Nephron progenitor cell (in vitro differentiated cells): Measurements from ENCODE around the gene PDCD11.

Experiments used
- DNase-seq: peaks from one replicate; pipeline ENCODE4 v3.0.0; 2021
- H3K27ac Mint-ChIP-seq: 2 replicates; pipeline ENCODE4 v1.8.0; 2021; ENCODE audit warnings: mild to moderate bottlenecking, moderate library complexity, mixed read lengths
- H3K27me3 Mint-ChIP-seq: 2 replicates; pipeline ENCODE4 v1.8.0; 2021; ENCODE audit warnings: mild to moderate bottlenecking, low read depth, mixed read lengths; ENCODE audit not compliant: poor library complexity
- H3K36me3 Mint-ChIP-seq: 2 replicates; pipeline ENCODE4 v1.8.0; 2021; ENCODE audit warnings: low read depth, mixed read lengths
- H3K4me1 Mint-ChIP-seq: 2 replicates; pipeline ENCODE4 v1.8.0; 2021; ENCODE audit warnings: mixed read lengths
- H3K4me3 Mint-ChIP-seq: 2 replicates; pipeline ENCODE4 v1.8.0; 2021; ENCODE audit warnings: mild to moderate bottlenecking, moderate library complexity, mixed read lengths
- H3K9me3 Mint-ChIP-seq: 2 replicates; pipeline ENCODE4 v1.8.0; 2021; ENCODE audit warnings: mild to moderate bottlenecking, moderate library complexity, mixed read lengths
- CTCF ChIP-seq: fragments of 200-600 bp; sonication (generic); IDR thresholded peaks from 2 replicates; pipeline ENCODE4 v1.5.0; 2021; ENCODE audit warnings: antibody characterized with exemption

Gene PDCD11

GRCh38 chr10:103457896-103458583 is 61.6 kb downstream of the PDCD11 start:
- Mint-ChIP-seq H3K27me3 (peaks cover 13% of the 10 kb centered on the region), H3K27ac (no peak overlapping the region), H3K4me3 (no peak overlapping the region), H3K36me3 (no peaks in the 10 kb centered on the region), H3K4me1 (peaks cover 32% of the 10 kb centered on the region), H3K9me3 (no peaks in the 10 kb centered on the region)
- DNase-seq: no peak
- TF ChIP-seq CTCF: no peak

DNA sequence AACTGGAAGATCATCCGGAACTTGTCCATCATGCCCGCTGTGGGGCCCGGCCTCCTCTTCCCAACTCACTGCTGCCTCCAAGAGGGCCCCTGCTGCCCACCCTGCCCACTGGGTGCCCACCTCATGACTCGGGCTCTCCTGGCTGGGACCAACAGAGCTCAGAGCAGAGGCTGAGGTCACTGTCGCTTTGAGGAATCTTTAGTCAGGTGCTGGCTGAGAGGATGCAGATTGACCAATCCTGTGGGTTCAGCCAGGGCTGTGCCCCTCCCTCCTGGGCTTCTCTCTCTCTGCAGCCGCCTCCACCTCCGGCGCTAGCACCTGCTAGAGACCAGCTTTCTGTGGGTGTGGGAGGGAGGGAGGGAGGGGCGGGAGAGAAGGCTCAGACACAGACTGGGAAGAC is 62.3 kb downstream of the PDCD11 start, which contains the start of gene CALHM1:
Gene CALHM1, minus strand, starts transcription at position 181 of the 400 bp plus-strand sequence. Its CDS starts 149 bp downstream, at position 32.
- Mint-ChIP-seq H3K9me3 (no peaks in the 10 kb centered on the region), H3K36me3 (no peaks in the 10 kb centered on the region), H3K4me3 (peak within 1 kb of the TSS; percentile 19), H3K27me3 (peaks cover 12% of the 10 kb centered on the region), H3K27ac (no peak within 1 kb of the TSS), H3K4me1 (peaks cover 25% of the 10 kb centered on the region)
- TF ChIP-seq CTCF: no peak
- peak; percentile 33 for DNase-seq

GRCh38 chr10:103459615-103460014 is 63.2 kb downstream of the PDCD11 start:
- Mint-ChIP-seq H3K9me3 (no peaks in the 10 kb centered on the region), H3K4me3 (peak overlapping the region; percentile 19), H3K36me3 (no peaks in the 10 kb centered on the region), H3K4me1 (peaks cover 23% of the 10 kb centered on the region), H3K27ac (no peak overlapping the region), H3K27me3 (peaks cover 8% of the 10 kb centered on the region)
- peak; percentile 39 for DNase-seq
- no peak for TF ChIP-seq CTCF

- no peak for TF ChIP-seq CTCF
- no peak for DNase-seq
- Mint-ChIP-seq H3K4me1 (peaks cover 29% of the 10 kb centered on the region), H3K4me3 (no peak overlapping the region), H3K36me3 (no peaks in the 10 kb centered on the region), H3K27ac (no peak overlapping the region), H3K27me3 (peaks cover 14% of the 10 kb centered on the region), H3K9me3 (no peaks in the 10 kb centered on the region)
These were observed 67.1 kb downstream of the PDCD11 start for GRCh38 chr10:103463499-103463898.

- TF ChIP-seq CTCF: no peak
- Mint-ChIP-seq H3K4me1 (peaks cover 13% of the 10 kb centered on the region), H3K27me3 (peaks cover 14% of the 10 kb centered on the region), H3K27ac (no peak overlapping the region), H3K36me3 (no peaks in the 10 kb centered on the region), H3K4me3 (no peak overlapping the region), H3K9me3 (no peaks in the 10 kb centered on the region)
- DNase-seq: no peak
These were observed 69.2 kb downstream of the PDCD11 start for GRCh38 chr10:103465411-103466179.
